Measurements from ENCODE around the gene CYS1. TPM values are rescaled to one million over a fixed set of nuclear protein-coding genes. Genes with fewer than 3 reads are reported as not detected.

CYS1 gene
- 10 to 100 TPM in 1 of 4 donors, 1 to 10 TPM in 2, under 1 TPM in 1; 0.59 to 47.2 (median 2.7) TPM for total RNA-seq

- peak in 1 of 2 donors; percentile 26 for DNase-seq
- no peaks in the 10 kb centered on the region for H3K9me3 ChIP-seq
- peak within 1 kb of the TSS in 2 of 3 donors; percentile 53 to 89 for H3K27ac ChIP-seq
- H3K4me1 ChIP-seq: peaks cover 14 to 35% of the 10 kb centered on the region in 2 donors
- no peaks in the 10 kb centered on the region for H3K27me3 ChIP-seq
- intact Hi-C loops (cut with DNase I): no loop called here
- H3K4me3 ChIP-seq (replicated peaks in 1 of 3): peak within 1 kb of the TSS in 1 of 3 donors; percentile 43
- no peaks in the 10 kb centered on the region for H3K36me3 ChIP-seq
- 2% methylated on average over 12 of the region's 98 CpGs; no CpG with 5 or more reads in 1 of the 2 donors for WGBS, 2 donors
- TF ChIP-seq POLR2A (IDR thresholded peaks at IDR 0.05) (no peak), CTCF (IDR thresholded peaks at IDR 0.05) (peak in 3 of 6 experiments; percentile 27 to 29 (median 29))
Measured at GRCh38 chr2:10079870-10080535, at the start of gene CYS1. Gene CYS1, minus strand, starts transcription at chr2:10080411. Its CDS starts 188 bp downstream, at chr2:10080223.

- Histone ChIP-seq H3K27me3 (no peaks in the 10 kb centered on the region), H3K4me3 (replicated peaks in 1 of 3) (no peak overlapping the region), H3K36me3 (no peaks in the 10 kb centered on the region), H3K9me3 (no peaks in the 10 kb centered on the region), H3K4me1 (peaks cover 0 to 8% of the 10 kb centered on the region in 2 donors), H3K27ac (no peak overlapping the region)
- no peak for DNase-seq
- intact Hi-C loops (cut with DNase I): loop anchor here (10.0 kb wide), 1 partner anchor 535 kb away; no protein-coding TSS in a partner anchor
- WGBS, 2 donors: 91 to 92% methylated on average over 3 of the region's 3 CpGs
- TF ChIP-seq CTCF (IDR thresholded peaks at IDR 0.05): no peak
- TF ChIP-seq POLR2A (IDR thresholded peaks at IDR 0.05): no peak
Measured at GRCh38 chr2:10129490-10129889, 49.3 kb upstream of the CYS1 start.

GRCh38 chr2:10128420-10128819, 48.2 kb upstream of the CYS1 start:
- no peak for TF ChIP-seq CTCF (IDR thresholded peaks at IDR 0.05)
- no peak for TF ChIP-seq POLR2A (IDR thresholded peaks at IDR 0.05)
- Histone ChIP-seq H3K4me1 (peaks cover 0 to 8% of the 10 kb centered on the region in 2 donors), H3K27ac (no peak overlapping the region), H3K27me3 (no peaks in the 10 kb centered on the region), H3K9me3 (no peaks in the 10 kb centered on the region), H3K36me3 (no peaks in the 10 kb centered on the region), H3K4me3 (replicated peaks in 1 of 3) (no peak overlapping the region)
- no peak for DNase-seq
- intact Hi-C loops (cut with DNase I): loop anchor here (10.0 kb wide), 1 partner anchor 536 kb away; no protein-coding TSS in a partner anchor

GRCh38 chr2:10126632-10127026, 46.4 kb upstream of the CYS1 start:
- Histone ChIP-seq H3K9me3 (no peaks in the 10 kb centered on the region), H3K27ac (no peak overlapping the region), H3K4me3 (replicated peaks in 1 of 3) (no peak overlapping the region), H3K4me1 (peaks cover 8 to 16% of the 10 kb centered on the region in 2 donors), H3K27me3 (peaks cover 7% of the 10 kb centered on the region), H3K36me3 (no peaks in the 10 kb centered on the region)
- intact Hi-C loops (cut with DNase I): loop anchor here (10.0 kb wide), 1 partner anchor 538 kb away; no protein-coding TSS in a partner anchor
- WGBS, 2 donors: 25 to 35% methylated on average over 5 of the region's 5 CpGs
- TF ChIP-seq CTCF (IDR thresholded peaks at IDR 0.05) (no peak), POLR2A (IDR thresholded peaks at IDR 0.05) (no peak)
- DNase-seq: no peak
